Progenitor cell of endocrine pancreas (in vitro differentiated cells): Measurements from ENCODE around the gene RUFY3. TPM values are rescaled to one million over a fixed set of nuclear protein-coding genes. Genes with fewer than 3 reads are reported as not detected.
"Not testable (repeated sequence)": the region's sequence is repeated elsewhere in the genome, so short reads cannot be mapped to it uniquely, and the experiment has no call there.

Source experiments
- DNase-seq: peaks from one replicate; pipeline ENCODE4 v3.0.0; 2021; ENCODE audit warnings: low spot score; ENCODE audit not compliant: unreplicated experiment
- H3K27ac Mint-ChIP-seq: 2 replicates; pipeline ENCODE4 v1.8.0; 2021; ENCODE audit warnings: mild to moderate bottlenecking, moderate library complexity, mixed read lengths
- H3K27me3 Mint-ChIP-seq: 2 replicates; pipeline ENCODE4 v1.8.0; 2021; ENCODE audit warnings: mixed read lengths
- H3K36me3 Mint-ChIP-seq: 2 replicates; pipeline ENCODE4 v1.8.0; 2022; ENCODE audit warnings: mixed read lengths; ENCODE audit not compliant: insufficient read depth
- H3K4me1 Mint-ChIP-seq: 2 replicates; pipeline ENCODE4 v1.8.0; 2021; ENCODE audit warnings: low read depth, mixed read lengths
- H3K4me3 Mint-ChIP-seq: 2 replicates; pipeline ENCODE4 v1.8.0; 2021; ENCODE audit warnings: low read depth, mild to moderate bottlenecking, moderate library complexity, mixed read lengths
- H3K9me3 Mint-ChIP-seq: 2 replicates; pipeline ENCODE4 v1.8.0; 2021; ENCODE audit warnings: low read depth, mixed read lengths
- total RNA-seq: library from RNA; stranded (reverse); gene quantifications from 2 replicates; pipeline ENCODE4 v1.2.1, GENCODE V29; 2021
- TF ChIP-seq, protein P1 (sequence below): fragments of 200-600 bp; sonication (generic); IDR thresholded peaks from one replicate; pipeline ENCODE4 v1.5.0; 2021; ENCODE audit warnings: antibody characterized with exemption, mild to moderate bottlenecking; ENCODE audit not compliant: unreplicated experiment

The RUFY3 gene
- total RNA-seq, 1 donor from 2014 or later = 103 TPM

DNA sequence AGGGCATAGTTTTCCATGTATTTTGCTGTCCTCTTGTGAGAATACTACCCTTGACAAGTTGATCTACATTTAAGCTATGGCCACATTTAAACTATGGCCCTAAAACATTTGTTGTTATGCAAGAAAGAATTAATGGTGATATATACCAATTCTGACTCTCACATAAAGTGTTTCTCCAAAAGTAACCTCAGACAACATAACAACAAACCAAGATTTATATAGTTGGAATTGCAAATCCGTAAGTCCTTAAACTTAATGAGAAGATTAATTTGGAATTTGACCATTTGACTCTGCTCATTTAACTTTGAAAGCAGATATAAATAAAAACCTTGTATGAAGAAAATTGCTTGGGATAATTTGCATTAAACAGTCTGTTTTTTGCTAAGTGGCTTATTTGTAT lies 38.9 kb downstream of the RUFY3 start:
- no peaks in the 10 kb centered on the region for H3K9me3 Mint-ChIP-seq
- TF ChIP-seq, protein P1, sequence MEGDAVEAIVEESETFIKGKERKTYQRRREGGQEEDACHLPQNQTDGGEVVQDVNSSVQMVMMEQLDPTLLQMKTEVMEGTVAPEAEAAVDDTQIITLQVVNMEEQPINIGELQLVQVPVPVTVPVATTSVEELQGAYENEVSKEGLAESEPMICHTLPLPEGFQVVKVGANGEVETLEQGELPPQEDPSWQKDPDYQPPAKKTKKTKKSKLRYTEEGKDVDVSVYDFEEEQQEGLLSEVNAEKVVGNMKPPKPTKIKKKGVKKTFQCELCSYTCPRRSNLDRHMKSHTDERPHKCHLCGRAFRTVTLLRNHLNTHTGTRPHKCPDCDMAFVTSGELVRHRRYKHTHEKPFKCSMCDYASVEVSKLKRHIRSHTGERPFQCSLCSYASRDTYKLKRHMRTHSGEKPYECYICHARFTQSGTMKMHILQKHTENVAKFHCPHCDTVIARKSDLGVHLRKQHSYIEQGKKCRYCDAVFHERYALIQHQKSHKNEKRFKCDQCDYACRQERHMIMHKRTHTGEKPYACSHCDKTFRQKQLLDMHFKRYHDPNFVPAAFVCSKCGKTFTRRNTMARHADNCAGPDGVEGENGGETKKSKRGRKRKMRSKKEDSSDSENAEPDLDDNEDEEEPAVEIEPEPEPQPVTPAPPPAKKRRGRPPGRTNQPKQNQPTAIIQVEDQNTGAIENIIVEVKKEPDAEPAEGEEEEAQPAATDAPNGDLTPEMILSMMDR = no peak

DNA sequence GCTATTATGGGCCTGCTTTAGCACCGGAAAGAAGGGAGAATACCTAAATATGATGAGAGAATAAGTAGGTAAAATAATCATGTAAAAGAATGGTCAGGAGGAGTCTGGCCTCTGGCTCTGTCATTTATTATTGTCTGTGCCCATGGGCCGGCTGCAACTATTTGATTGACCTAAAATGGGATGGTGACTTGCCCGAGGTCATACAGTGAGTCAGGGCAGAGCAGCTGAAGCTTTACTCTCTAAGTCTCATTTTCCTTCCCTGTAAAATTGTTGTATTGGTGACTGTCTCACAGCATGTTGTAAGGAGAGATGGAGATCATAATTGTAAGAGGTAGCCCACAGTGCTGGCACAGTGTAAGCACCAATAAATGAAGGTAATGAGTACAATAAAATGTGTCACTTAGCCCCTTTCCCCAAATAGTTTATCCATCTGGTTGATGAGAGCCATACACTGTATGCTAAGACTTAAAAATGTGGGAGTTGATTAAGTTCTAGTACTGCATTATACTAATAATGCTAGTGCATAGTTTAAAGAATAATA lies 39.6 kb downstream of the RUFY3 start:
- no peaks in the 10 kb centered on the region for H3K27me3 Mint-ChIP-seq
- TF ChIP-seq, protein P1 = no peak
- no peaks in the 10 kb centered on the region for H3K4me1 Mint-ChIP-seq
- no peak overlapping the region for H3K4me3 Mint-ChIP-seq
- no peak for DNase-seq
- H3K9me3 Mint-ChIP-seq = no peaks in the 10 kb centered on the region
- H3K27ac Mint-ChIP-seq = peak overlapping the region; percentile 36
- peaks cover 20% of the 10 kb centered on the region for H3K36me3 Mint-ChIP-seq

More for the DNA sequence above, 38.9 kb downstream of the RUFY3 start:
- Mint-ChIP-seq H3K27ac (no peak overlapping the region), H3K27me3 (no peaks in the 10 kb centered on the region), H3K4me3 (no peak overlapping the region), H3K4me1 (no peaks in the 10 kb centered on the region), H3K36me3 (peaks cover 17% of the 10 kb centered on the region)
- no peak for DNase-seq

DNA sequence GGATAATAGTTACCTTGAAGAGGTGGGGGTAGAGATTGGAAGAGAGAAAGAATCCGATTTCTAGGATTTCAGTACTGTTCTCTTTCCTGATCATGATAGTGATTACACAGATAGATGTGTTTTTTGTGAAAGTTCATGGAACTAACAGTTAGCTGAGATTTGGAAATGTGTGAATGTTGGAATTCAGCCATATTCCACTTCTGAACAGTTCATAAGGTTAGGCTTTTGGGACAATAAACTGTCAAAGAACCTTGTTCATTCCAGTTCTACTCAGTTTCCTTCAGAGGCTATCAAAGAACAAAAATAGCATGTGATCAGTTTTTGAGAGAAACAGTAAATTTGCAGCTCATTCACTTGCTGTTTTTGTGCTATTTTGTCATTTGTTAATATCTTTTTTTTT lies 43.6 kb downstream of the RUFY3 start:
- Mint-ChIP-seq H3K27ac (no peak overlapping the region), H3K9me3 (no peaks in the 10 kb centered on the region), H3K36me3 (peaks cover 35% of the 10 kb centered on the region), H3K27me3 (no peaks in the 10 kb centered on the region), H3K4me1 (no peaks in the 10 kb centered on the region), H3K4me3 (no peak overlapping the region)
- DNase-seq = no peak
- TF ChIP-seq, protein P1 = no peak

- DNase-seq = no peak
- no peak overlapping the region for H3K27ac Mint-ChIP-seq
- TF ChIP-seq, protein P1 = no peak
- H3K4me1 Mint-ChIP-seq = no peaks in the 10 kb centered on the region
- H3K36me3 Mint-ChIP-seq = peaks cover 38% of the 10 kb centered on the region
- no peaks in the 10 kb centered on the region for H3K9me3 Mint-ChIP-seq
- no peaks in the 10 kb centered on the region for H3K27me3 Mint-ChIP-seq
- no peak overlapping the region for H3K4me3 Mint-ChIP-seq
Measured at GRCh38 chr4:70768301-70768948, 46.7 kb downstream of the RUFY3 start.

GRCh38 chr4:70769396-70769795 lies 47.6 kb downstream of the RUFY3 start:
- H3K36me3 Mint-ChIP-seq = peaks cover 30% of the 10 kb centered on the region
- H3K27ac Mint-ChIP-seq, H3K9me3 Mint-ChIP-seq, H3K4me1 Mint-ChIP-seq, H3K27me3 Mint-ChIP-seq, H3K4me3 Mint-ChIP-seq, DNase-seq: not testable (repeated sequence)
